MCF 10A (cell line): ENCODE results near the gene OXGR1. TPM values are rescaled to one million over a fixed set of nuclear protein-coding genes. Genes with fewer than 3 reads are reported as not detected.
A peak's percentile ranks its signal among the peaks of the same experiment; 100 is the strongest.

ENCODE experiments used
- Bru-seq: library from RNA; stranded (reverse); fragments of 400-500 nt; gene quantifications from one replicate; lab custom pipeline; 2021; lab: Mats Ljungman, UMichigan
- BruChase-seq, 2 experiments: library from RNA; stranded (reverse); fragments of 400-500 nt; gene quantifications; one replicate each; lab custom pipeline; 2021; lab: Mats Ljungman, UMichigan
- BruUV-seq: library from RNA; stranded (reverse); fragments of 400-500 nt; replicated peaks from 2 replicates; lab custom pipeline; 2021; lab: Mats Ljungman, UMichigan
- CTCF ChIA-PET: fragments of 300-600 bp; sonication (Branson Sonifier 250); formaldehyde crosslinking; extraction: SDS; loops from one replicate; lab custom pipeline; 2021; ENCODE audit warnings: antibody characterized with exemption, inconsistent platforms; lab: Yijun Ruan, JAX
- POLR2A ChIA-PET: fragments of 300-600, 350-650 bp; sonication (Branson Sonifier 250); formaldehyde crosslinking; extraction: SDS; loops from one replicate; lab custom pipeline; 2020; ENCODE audit warnings: antibody characterized with exemption, inconsistent platforms; lab: Yijun Ruan, JAX
- DNase-seq: peaks from one replicate; pipeline ENCODE4 v3.0.0-alpha.2; 2018; ENCODE audit not compliant: unreplicated experiment
- H3K27ac Mint-ChIP-seq: one replicate; pipeline ENCODE4 v1.8.0; 2022; ENCODE audit warnings: mild to moderate bottlenecking, low read depth, mixed read lengths; ENCODE audit not compliant: unreplicated experiment
- H3K27me3 Mint-ChIP-seq: one replicate; pipeline ENCODE4 v1.8.0; 2022; ENCODE audit warnings: mixed read lengths; ENCODE audit not compliant: insufficient read depth, unreplicated experiment
- H3K36me3 Mint-ChIP-seq: one replicate; pipeline ENCODE4 v1.8.0; 2022; ENCODE audit warnings: mild to moderate bottlenecking, moderate library complexity, mixed read lengths; ENCODE audit not compliant: insufficient read depth, unreplicated experiment
- H3K4me1 Mint-ChIP-seq: one replicate; pipeline ENCODE4 v1.8.0; 2022; ENCODE audit warnings: mixed read lengths; ENCODE audit not compliant: insufficient read depth, unreplicated experiment
- H3K4me3 Mint-ChIP-seq: one replicate; pipeline ENCODE4 v1.8.0; 2022; ENCODE audit warnings: mild to moderate bottlenecking, moderate library complexity, mixed read lengths; ENCODE audit not compliant: unreplicated experiment
- H3K9me3 Mint-ChIP-seq: one replicate; pipeline ENCODE4 v1.8.0; 2022; ENCODE audit warnings: mixed read lengths; ENCODE audit not compliant: unreplicated experiment
- CTCF ChIP-seq: fragments of 200-600 bp; IDR thresholded peaks from one replicate; pipeline ENCODE4 v1.8.0; 2022; ENCODE audit warnings: antibody characterized with exemption, mild to moderate bottlenecking; ENCODE audit not compliant: unreplicated experiment
- intact Hi-C: fragments of 100-400 bp; cut with micrococcal nuclease; formaldehyde crosslinking; loops from 2 replicates; pipeline ENCODE4 v1.14.1; 2022
- long read RNA-seq: library from polyadenylated mRNA; stranded (forward); transcript quantifications from one replicate; pipeline ENCODE4 v2.0.0, GENCODE V29; 2022
- total RNA-seq: library from RNA; stranded (reverse); gene quantifications from 2 replicates; pipeline ENCODE4 v1.2.3, GENCODE V29; 2022

Gene OXGR1
- not detected in 2 replicates for total RNA-seq
- not detected for Bru-seq, nascent RNA
- BruChase-seq, experiment 1, labeled RNA remaining after a 6-hour chase: not detected
- not detected for BruChase-seq, experiment 2, labeled RNA remaining after a 2-hour chase
- long read RNA-seq: 0 reads

GRCh38 chr13:96994017-96994857 is at the start of gene OXGR1:
Gene OXGR1, minus strand, starts transcription at chr13:96994476. Its CDS starts 6,717 bp downstream, at chr13:96987759.
- H3K4me3 Mint-ChIP-seq: peak within 1 kb of the TSS; percentile 2
- POLR2A ChIA-PET: no interaction called here
- no peaks in the 10 kb centered on the region for H3K4me1 Mint-ChIP-seq
- no peaks in the 10 kb centered on the region for H3K9me3 Mint-ChIP-seq
- intact Hi-C loops: no loop called here
- no peak for DNase-seq
- TF ChIP-seq CTCF: no peak
- H3K27me3 Mint-ChIP-seq: peaks cover 43% of the 10 kb centered on the region
- H3K27ac Mint-ChIP-seq: no peak within 1 kb of the TSS
- CTCF ChIA-PET: interaction anchor here (0.9 to 1.1 kb wide), 2 partner anchors 8 to 416 kb away, joined by 3 read pairs; no protein-coding TSS in a partner anchor
- H3K36me3 Mint-ChIP-seq: no peaks in the 10 kb centered on the region
- no TSS peak for BruUV-seq

GRCh38 chr13:97043302-97043701 is 49.0 kb upstream of the OXGR1 start:
- no peak overlapping the region for H3K4me3 Mint-ChIP-seq
- no peak for DNase-seq
- H3K9me3 Mint-ChIP-seq: no peaks in the 10 kb centered on the region
- BruUV-seq: no TSS peak
- H3K27me3 Mint-ChIP-seq: no peaks in the 10 kb centered on the region
- no peaks in the 10 kb centered on the region for H3K36me3 Mint-ChIP-seq
- ChIA-PET POLR2A (no interaction called here), CTCF (interaction anchor here (0.6 to 1.9 kb wide), 5 partner anchors 21 to 169 kb away, joined by 3 to 8 read pairs (median 4); no protein-coding TSS in a partner anchor)
- intact Hi-C loops: no loop called here
- H3K27ac Mint-ChIP-seq: no peak overlapping the region
- TF ChIP-seq CTCF: no peak
- no peaks in the 10 kb centered on the region for H3K4me1 Mint-ChIP-seq

- ChIA-PET POLR2A (interaction anchor here (1.0 kb wide), 1 partner anchor 26 kb away, joined by 3 read pairs; no protein-coding TSS in a partner anchor), CTCF (interaction anchor here (0.6 to 1.0 kb wide), 4 partner anchors 23 to 994 kb away, joined by 3 to 4 read pairs (median 3); no protein-coding TSS in a partner anchor)
- Mint-ChIP-seq H3K27me3 (no peaks in the 10 kb centered on the region), H3K27ac (no peak overlapping the region), H3K36me3 (no peaks in the 10 kb centered on the region), H3K4me1 (peaks cover 5% of the 10 kb centered on the region), H3K9me3 (no peaks in the 10 kb centered on the region), H3K4me3 (no peak overlapping the region)
- DNase-seq: peak; percentile 51
- intact Hi-C loops: loop anchor here (1.0 to 5.0 kb wide), 3 partner anchors 311 to 1627 kb away; no protein-coding TSS in a partner anchor
- BruUV-seq: no TSS peak
- TF ChIP-seq CTCF: peak; percentile 38
Observed at GRCh38 chr13:97030705-97031452, 36.6 kb upstream of the OXGR1 start.
